Measurements from ENCODE around the gene MGAT5B.

- no peak for TF ChIP-seq CTCF (IDR thresholded peaks at IDR 0.05 in 2 of 3, conservative IDR thresholded peaks at IDR 0.05 in 1 of 3; ENCODE audit: borderline replicate concordance in 1 of 3, insufficient read depth in 1 of 3, low read depth in 2 of 3, low read length in 2 of 3)
- TF ChIP-seq TCF7L2 (IDR thresholded peaks at IDR 0.05; ENCODE audit: borderline replicate concordance, extremely low read depth, insufficient read depth, insufficient read length): no peak
- no peak for TF ChIP-seq ZNF274 (IDR thresholded peaks at IDR 0.05; ENCODE audit: low read depth, low read length)
- no peak for TF ChIP-seq POLR2AphosphoS5 (IDR thresholded peaks at IDR 0.05; ENCODE audit: low read depth, low read length)
- no peak for TF ChIP-seq JUND (IDR thresholded peaks at IDR 0.05)
- TF ChIP-seq POLR2A (IDR thresholded peaks at IDR 0.05; ENCODE audit: borderline replicate concordance, extremely low read depth, insufficient read depth, insufficient read length): no peak
- TF ChIP-seq CEBPB (IDR thresholded peaks at IDR 0.05; ENCODE audit: low read depth): no peak
- no peak for TF ChIP-seq EZH2 (IDR thresholded peaks at IDR 0.05)
- no peak for TF ChIP-seq EZH2phosphoT487 (IDR thresholded peaks at IDR 0.05; ENCODE audit: borderline replicate concordance)
- no peak for TF ChIP-seq MAX (IDR thresholded peaks at IDR 0.05)
- no peak for TF ChIP-seq SRF (IDR thresholded peaks at IDR 0.05; ENCODE audit: low read depth)
- no peak for TF ChIP-seq ZBTB33 (IDR thresholded peaks at IDR 0.05; ENCODE audit: extremely low read depth, insufficient replicate concordance, low read length)
- no peak for TF ChIP-seq ELF1 (IDR thresholded peaks at IDR 0.05; ENCODE audit: borderline replicate concordance, low read depth)
Observed at GRCh38 chr17:76826330-76827068, 41.7 kb upstream of the MGAT5B start.
